Breast epithelium (tissue), 3 donors: ENCODE data around the gene NEU1.

ENCODE experiments used
- POLR2AphosphoS5 ChIP-seq, 3 donors: sonication (generic); formaldehyde crosslinking; IDR thresholded peaks; one replicate each; pipeline ENCODE4 v1.6.1; 2017; ENCODE audit warnings: antibody characterized with exemption in 3 of 3
- TF ChIP-seq, protein P1 (sequence below), 3 donors: fragments of 450-650 bp; IDR thresholded peaks; one replicate each; pipeline ENCODE4 v1.5.1; 2016 to 2017; ENCODE audit warnings: antibody characterized with exemption in 3 of 3, mild to moderate bottlenecking in 3 of 3, moderate library complexity in 3 of 3

DNA sequence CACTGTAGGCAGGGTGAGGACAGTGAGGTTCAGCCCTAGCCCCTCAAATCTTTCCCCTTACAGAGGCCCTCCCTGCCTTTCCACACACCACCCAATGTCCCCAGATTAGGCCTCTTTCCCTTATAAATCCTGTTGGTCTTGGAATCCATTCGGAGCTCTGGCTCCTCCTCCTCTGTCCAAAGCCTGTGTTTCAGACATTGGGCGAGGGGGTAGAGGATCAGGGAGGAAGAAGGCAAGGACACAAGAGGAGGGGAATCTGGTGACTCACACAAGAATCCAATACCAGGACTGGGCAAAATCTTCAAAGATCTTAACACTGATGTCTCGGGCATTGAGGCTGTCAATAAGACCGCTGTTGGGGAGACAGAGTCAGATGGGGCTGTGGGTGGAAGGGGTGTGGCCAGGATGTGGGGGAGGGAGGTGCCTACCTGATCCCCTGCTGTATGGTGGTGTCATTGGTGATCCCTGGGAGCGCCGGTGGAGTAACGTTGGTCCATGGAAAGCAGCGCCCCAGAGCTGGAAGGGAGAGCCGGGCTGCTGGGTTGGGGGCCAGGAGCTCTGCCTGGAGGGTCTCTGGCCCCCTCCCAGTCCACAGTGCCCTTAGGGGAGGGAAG is 8.5 kb upstream of the NEU1 start:
- no peak for TF ChIP-seq POLR2AphosphoS5 (IDR thresholded peaks at IDR 0.05)
- TF ChIP-seq, protein P1, sequence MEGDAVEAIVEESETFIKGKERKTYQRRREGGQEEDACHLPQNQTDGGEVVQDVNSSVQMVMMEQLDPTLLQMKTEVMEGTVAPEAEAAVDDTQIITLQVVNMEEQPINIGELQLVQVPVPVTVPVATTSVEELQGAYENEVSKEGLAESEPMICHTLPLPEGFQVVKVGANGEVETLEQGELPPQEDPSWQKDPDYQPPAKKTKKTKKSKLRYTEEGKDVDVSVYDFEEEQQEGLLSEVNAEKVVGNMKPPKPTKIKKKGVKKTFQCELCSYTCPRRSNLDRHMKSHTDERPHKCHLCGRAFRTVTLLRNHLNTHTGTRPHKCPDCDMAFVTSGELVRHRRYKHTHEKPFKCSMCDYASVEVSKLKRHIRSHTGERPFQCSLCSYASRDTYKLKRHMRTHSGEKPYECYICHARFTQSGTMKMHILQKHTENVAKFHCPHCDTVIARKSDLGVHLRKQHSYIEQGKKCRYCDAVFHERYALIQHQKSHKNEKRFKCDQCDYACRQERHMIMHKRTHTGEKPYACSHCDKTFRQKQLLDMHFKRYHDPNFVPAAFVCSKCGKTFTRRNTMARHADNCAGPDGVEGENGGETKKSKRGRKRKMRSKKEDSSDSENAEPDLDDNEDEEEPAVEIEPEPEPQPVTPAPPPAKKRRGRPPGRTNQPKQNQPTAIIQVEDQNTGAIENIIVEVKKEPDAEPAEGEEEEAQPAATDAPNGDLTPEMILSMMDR (IDR thresholded peaks at IDR 0.05) = no peak
